ENCODE data around the gene JOSD2.

The JOSD2 gene

DNA sequence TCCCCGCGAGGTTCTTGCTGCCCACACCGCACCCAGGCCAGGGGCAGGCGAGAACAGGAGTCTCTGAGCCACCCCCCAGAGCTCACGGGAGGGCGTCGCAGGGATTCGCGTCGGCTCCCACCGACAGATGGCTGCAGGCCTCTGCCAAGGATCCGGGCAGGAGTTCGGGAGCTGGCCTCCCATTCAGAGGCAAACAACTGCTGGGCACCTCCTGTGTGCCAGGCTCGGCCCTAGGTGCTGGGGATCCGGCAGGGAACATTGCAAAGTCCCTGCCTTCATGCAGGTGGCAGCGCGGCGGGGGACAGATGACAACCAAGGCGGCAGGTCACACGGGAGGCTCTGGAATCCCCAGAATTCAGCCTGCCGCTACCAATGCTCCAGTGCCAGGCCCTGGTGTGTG is 32.0 kb upstream of the JOSD2 start:
- Histone ChIP-seq H3K4me3 (ENCODE audit: insufficient read depth, low read length, poor library complexity, severe bottlenecking) (no peak overlapping the region), H3K36me3 (ENCODE audit: low read length) (no peaks in the 10 kb centered on the region), H3K27ac (ENCODE audit: low read depth, low read length) (no peak overlapping the region), H4K20me1 (ENCODE audit: low read depth, low read length) (no peaks in the 10 kb centered on the region), H3K9me3 (ENCODE audit: insufficient read depth, low read length) (no peaks in the 10 kb centered on the region), H3K9me2 (replicated peaks; ENCODE audit: insufficient read depth, low read length) (no peaks in the 10 kb centered on the region), H3K9ac (ENCODE audit: low read length) (no peak overlapping the region), H3K4me2 (ENCODE audit: low read depth, low read length, poor library complexity, severe bottlenecking) (no peak overlapping the region), H3F3A (ENCODE audit: insufficient read depth) (no peaks in the 10 kb centered on the region), H3K27me3 (ENCODE audit: low read length) (no peaks in the 10 kb centered on the region), H3K79me2 (ENCODE audit: insufficient read depth, low read length) (no peaks in the 10 kb centered on the region), H2AFZ (ENCODE audit: low read depth, low read length, severe bottlenecking) (no peak overlapping the region)
- TF ChIP-seq EZH2phosphoT487 (conservative IDR thresholded peaks at IDR 0.05; ENCODE audit: low read length) (no peak), CTCF (IDR thresholded peaks at IDR 0.05; ENCODE audit: insufficient read depth, low read length, poor library complexity, severe bottlenecking) (no peak)

DNA sequence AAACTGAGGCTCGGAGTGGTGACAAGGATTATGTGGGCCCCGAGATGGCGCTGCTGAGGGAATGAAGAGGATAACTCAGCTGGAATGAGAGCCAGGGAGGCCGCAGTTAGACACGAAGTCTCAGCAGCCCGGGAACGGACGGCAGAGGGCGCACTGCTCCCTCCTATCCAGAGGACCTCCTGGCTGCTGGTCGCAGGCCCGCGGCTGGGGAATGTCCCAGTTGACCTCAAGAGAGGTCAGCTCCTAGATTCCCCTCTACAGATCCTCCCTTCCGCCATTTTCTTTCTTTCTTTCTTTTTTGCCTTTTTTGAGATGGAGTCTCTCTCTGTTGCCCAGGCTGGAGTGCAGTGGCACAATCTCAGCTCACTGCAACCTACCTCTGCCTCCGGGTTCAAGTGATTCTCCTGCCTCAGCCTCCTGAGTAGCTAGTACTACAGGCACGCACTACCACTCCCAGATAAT is 26.8 kb upstream of the JOSD2 start:
- Histone ChIP-seq H3K4me3 (ENCODE audit: insufficient read depth, low read length, poor library complexity, severe bottlenecking) (no peak overlapping the region), H3F3A (ENCODE audit: insufficient read depth) (no peaks in the 10 kb centered on the region), H3K79me2 (ENCODE audit: insufficient read depth, low read length) (no peaks in the 10 kb centered on the region), H2AFZ (ENCODE audit: low read depth, low read length, severe bottlenecking) (no peak overlapping the region), H3K27ac (ENCODE audit: low read depth, low read length) (no peak overlapping the region), H3K9ac (ENCODE audit: low read length) (no peak overlapping the region), H3K4me2 (ENCODE audit: low read depth, low read length, poor library complexity, severe bottlenecking) (no peak overlapping the region), H3K27me3 (ENCODE audit: low read length) (no peaks in the 10 kb centered on the region), H3K9me3 (ENCODE audit: insufficient read depth, low read length) (no peaks in the 10 kb centered on the region), H4K20me1 (ENCODE audit: low read depth, low read length) (no peaks in the 10 kb centered on the region), H3K36me3 (ENCODE audit: low read length) (no peaks in the 10 kb centered on the region), H3K9me2 (replicated peaks; ENCODE audit: insufficient read depth, low read length) (no peaks in the 10 kb centered on the region)
- TF ChIP-seq EZH2phosphoT487 (conservative IDR thresholded peaks at IDR 0.05; ENCODE audit: low read length) (no peak), CTCF (IDR thresholded peaks at IDR 0.05; ENCODE audit: insufficient read depth, low read length, poor library complexity, severe bottlenecking) (peak; percentile 63)

DNA sequence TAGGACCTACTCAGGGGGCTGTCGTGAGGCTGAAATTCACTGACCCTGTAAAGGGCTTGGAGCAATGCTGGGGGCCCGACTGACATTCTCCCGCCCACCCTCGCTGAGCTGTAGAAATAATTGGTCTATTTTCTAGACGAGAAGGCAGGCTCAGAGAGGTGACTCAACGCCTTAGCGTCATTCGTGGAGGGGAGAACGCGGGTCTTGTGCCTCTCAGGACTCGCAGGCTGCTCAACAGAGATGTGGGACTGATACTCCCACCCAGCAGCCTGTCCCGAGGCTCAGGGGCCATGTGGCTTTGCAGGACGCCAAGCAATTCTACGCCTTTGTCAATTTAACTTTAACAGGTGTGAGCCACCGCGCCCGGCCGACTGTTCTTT is 26.3 kb upstream of the JOSD2 start:
- TF ChIP-seq EZH2phosphoT487 (conservative IDR thresholded peaks at IDR 0.05; ENCODE audit: low read length) (no peak), CTCF (IDR thresholded peaks at IDR 0.05; ENCODE audit: insufficient read depth, low read length, poor library complexity, severe bottlenecking) (no peak)
- Histone ChIP-seq H3K4me3 (ENCODE audit: insufficient read depth, low read length, poor library complexity, severe bottlenecking) (no peak overlapping the region), H3K9me3 (ENCODE audit: insufficient read depth, low read length) (no peaks in the 10 kb centered on the region), H2AFZ (ENCODE audit: low read depth, low read length, severe bottlenecking) (no peak overlapping the region), H3K27me3 (ENCODE audit: low read length) (no peaks in the 10 kb centered on the region), H3K27ac (ENCODE audit: low read depth, low read length) (no peak overlapping the region), H3K9me2 (replicated peaks; ENCODE audit: insufficient read depth, low read length) (no peaks in the 10 kb centered on the region), H3F3A (ENCODE audit: insufficient read depth) (no peaks in the 10 kb centered on the region), H3K79me2 (ENCODE audit: insufficient read depth, low read length) (no peaks in the 10 kb centered on the region), H3K36me3 (ENCODE audit: low read length) (no peaks in the 10 kb centered on the region), H3K4me2 (ENCODE audit: low read depth, low read length, poor library complexity, severe bottlenecking) (no peak overlapping the region), H4K20me1 (ENCODE audit: low read depth, low read length) (no peaks in the 10 kb centered on the region), H3K9ac (ENCODE audit: low read length) (no peak overlapping the region)

All from SU-DHL-6 (cell line).